ENCODE results near the gene LARP7. TPM values are rescaled to one million over a fixed set of nuclear protein-coding genes. Genes with fewer than 3 reads are reported as not detected.
A peak's percentile ranks its signal among the peaks of the same experiment; 100 is the strongest.
"Not testable (repeated sequence)": the region's sequence is repeated elsewhere in the genome, so short reads cannot be mapped to it uniquely, and the experiment has no call there.

The LARP7 gene
- total RNA-seq, 2 experiments from 2014 or later: 49.7 to 55.9 TPM

- H3K4me3 Mint-ChIP-seq; POLR2A ChIA-PET; H3K9me3 Mint-ChIP-seq; H3K27me3 Mint-ChIP-seq; ATAC-seq (ENCODE audit: low read depth); DNase-seq: not testable (repeated sequence)
- Mint-ChIP-seq H3K4me1 (peaks cover 21% of the 10 kb centered on the region), H3K36me3 (peaks cover 19% of the 10 kb centered on the region), H3K27ac (peak overlapping the region; percentile 75)
Observed at GRCh38 chr4:112644595-112645535, 7.9 kb downstream of the LARP7 start.

DNA sequence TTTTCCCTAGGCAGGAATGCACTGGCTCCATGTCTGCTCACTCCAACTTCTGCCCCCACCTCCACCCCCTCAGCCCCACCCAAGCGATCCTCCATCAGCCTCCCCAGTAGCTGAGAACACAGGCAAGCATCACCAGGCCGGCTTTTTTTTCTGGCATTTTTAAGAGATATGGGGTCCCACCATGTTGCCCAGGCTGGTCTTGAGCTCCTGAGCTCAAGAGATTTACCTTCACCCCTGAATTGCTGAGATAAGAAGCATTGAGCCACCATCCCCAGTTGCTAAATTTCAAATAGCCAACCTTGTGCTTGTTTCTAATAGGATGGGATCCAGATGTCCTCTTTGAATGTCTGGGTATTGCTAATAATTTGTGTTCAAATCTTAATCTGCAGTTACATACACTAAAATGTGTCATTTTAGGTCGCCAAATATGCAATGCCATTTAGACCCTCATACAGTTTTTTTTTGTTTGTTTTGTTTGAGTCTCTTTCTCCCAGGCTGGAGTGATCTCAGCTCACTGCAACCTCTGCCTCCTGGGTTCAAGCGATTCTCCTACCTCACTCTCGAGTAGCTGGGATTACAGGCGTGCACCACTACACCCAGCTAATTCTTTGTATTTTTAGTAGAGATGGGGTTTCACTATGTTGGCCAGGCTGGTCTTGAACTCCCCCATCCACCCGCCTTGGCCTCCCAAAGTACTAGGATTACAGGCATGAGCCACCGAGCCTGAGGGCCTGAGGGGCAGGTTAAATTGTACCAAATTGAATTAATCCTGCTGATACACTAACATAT, 8.8 kb downstream of the LARP7 start:
- POLR2A ChIA-PET: no interaction called here
- H3K27ac Mint-ChIP-seq: no peak overlapping the region

DNA sequence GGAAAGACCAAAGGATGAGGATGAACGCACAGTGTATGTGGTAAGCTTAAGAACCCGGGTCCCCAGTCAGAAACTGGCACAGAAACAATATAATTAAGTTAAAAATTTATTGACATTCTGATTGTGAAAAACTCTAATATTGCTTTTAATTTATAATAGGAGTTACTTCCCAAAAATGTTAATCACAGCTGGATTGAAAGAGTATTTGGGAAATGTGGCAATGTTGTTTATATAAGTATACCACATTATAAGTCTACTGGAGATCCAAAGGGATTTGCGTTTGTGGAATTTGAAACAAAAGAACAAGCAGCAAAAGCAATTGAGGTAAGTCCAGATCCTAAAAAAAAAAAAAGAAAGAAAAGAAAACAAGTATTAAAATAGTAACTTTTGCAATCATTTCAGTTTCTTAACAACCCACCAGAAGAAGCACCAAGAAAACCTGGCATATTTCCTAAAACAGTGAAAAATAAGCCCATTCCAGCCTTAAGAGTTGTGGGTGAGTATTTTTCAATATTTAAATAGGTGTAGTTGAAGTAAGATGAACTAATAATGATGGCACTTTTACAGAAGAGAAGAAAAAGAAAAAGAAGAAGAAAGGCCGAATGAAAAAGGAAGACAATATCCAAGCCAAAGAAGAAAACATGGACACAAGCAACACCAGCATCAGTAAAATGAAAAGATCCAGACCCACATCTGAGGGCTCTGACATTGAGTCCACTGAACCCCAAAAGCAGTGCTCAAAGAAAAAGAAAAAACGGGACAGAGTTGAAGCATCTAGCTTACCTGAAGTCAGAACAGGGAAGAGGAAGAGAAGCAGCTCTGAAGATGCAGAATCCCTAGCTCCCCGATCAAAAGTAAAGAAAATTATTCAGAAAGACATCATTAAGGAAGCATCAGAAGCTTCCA, 9.9 kb downstream of the LARP7 start:
- H3K4me3 Mint-ChIP-seq: no peak overlapping the region
- no peak for DNase-seq
- H3K4me1 Mint-ChIP-seq: peaks cover 11% of the 10 kb centered on the region
- no peaks in the 10 kb centered on the region for H3K9me3 Mint-ChIP-seq
- H3K36me3 Mint-ChIP-seq: peaks cover 16% of the 10 kb centered on the region
- H3K27me3 Mint-ChIP-seq: no peaks in the 10 kb centered on the region
- no peak for ATAC-seq (ENCODE audit: low read depth)
- POLR2A ChIA-PET: no interaction called here
- no peak overlapping the region for H3K27ac Mint-ChIP-seq

More for the DNA sequence above, 8.8 kb downstream of the LARP7 start:
- Mint-ChIP-seq H3K9me3 (no peaks in the 10 kb centered on the region), H3K27me3 (no peaks in the 10 kb centered on the region), H3K4me3 (no peak overlapping the region), H3K36me3 (peaks cover 17% of the 10 kb centered on the region), H3K4me1 (peaks cover 19% of the 10 kb centered on the region)
- DNase-seq (no peak), ATAC-seq (ENCODE audit: low read depth) (no peak)

- POLR2A ChIA-PET: no interaction called here
- Mint-ChIP-seq H3K27ac (no peak overlapping the region), H3K4me1 (peaks cover 8% of the 10 kb centered on the region), H3K9me3 (no peaks in the 10 kb centered on the region), H3K4me3 (no peak overlapping the region), H3K27me3 (no peaks in the 10 kb centered on the region), H3K36me3 (peaks cover 16% of the 10 kb centered on the region)
- no peak for ATAC-seq (ENCODE audit: low read depth)
- DNase-seq: no peak
Observed at GRCh38 chr4:112647785-112648184, 10.8 kb downstream of the LARP7 start.

DNA sequence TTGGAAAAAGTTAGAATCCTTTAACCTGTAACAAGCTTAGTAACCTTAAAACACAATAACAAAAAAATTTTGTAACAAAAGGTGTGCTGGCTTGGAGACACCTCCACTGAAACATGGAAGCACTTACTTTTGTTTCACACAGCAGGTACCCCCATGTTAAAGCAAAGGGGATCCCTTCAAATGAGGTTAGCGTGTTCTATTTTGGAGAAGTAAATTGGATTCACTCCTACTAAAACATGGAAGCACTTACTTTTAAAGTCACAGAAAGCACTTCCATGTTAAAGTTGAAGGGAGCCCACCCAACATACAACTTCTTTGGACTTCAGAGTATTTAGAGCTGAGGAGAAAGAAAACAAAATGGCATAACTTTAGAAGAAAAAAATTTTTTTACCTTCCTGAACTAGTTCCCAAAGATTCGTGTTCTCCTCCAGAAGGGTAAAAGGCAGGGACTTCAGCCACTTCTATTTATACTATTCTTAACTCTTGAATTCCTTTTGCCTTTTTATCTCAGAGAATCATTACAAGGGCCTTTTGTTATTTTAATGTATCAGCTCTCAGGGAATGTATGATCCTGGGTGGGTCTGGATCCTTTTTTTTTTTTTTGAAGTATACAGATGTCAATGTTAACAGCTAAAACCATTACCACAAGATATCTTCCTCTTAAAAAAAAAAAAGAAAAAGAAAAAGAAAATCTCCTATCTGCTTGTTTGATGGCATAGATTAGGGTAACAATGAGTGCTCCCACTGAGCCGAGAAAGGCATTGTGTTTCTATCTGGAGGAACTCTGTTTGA, 11.5 kb downstream of the LARP7 start:
- Mint-ChIP-seq H3K27me3 (no peaks in the 10 kb centered on the region), H3K4me3 (no peak overlapping the region), H3K9me3 (no peaks in the 10 kb centered on the region), H3K27ac (no peak overlapping the region), H3K4me1 (peaks cover 2% of the 10 kb centered on the region), H3K36me3 (peaks cover 12% of the 10 kb centered on the region)
- DNase-seq: no peak
- POLR2A ChIA-PET: no interaction called here
- no peak for ATAC-seq (ENCODE audit: low read depth)

DNA sequence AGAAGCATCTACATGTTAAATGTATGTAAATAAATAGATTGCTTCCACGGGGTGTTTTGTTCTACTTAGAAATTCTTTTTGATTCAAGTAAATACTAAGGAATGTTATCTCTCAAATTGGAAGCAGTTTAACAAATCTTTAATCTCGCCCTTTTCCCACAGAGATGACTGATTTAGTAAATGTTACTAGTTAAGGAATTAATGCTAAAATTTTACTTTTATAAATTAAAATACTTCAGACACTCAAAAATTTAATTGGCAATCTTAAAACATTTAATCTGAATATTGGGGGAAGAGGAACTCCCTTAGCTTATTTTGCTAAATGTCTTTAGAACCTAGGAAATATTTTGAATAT, 12.1 kb downstream of the LARP7 start:
- POLR2A ChIA-PET: no interaction called here
- Mint-ChIP-seq H3K27ac (no peak overlapping the region), H3K4me3 (no peak overlapping the region), H3K27me3 (no peaks in the 10 kb centered on the region), H3K9me3 (no peaks in the 10 kb centered on the region), H3K4me1 (peaks cover 2% of the 10 kb centered on the region), H3K36me3 (peaks cover 14% of the 10 kb centered on the region)
- ATAC-seq (ENCODE audit: low read depth) (no peak), DNase-seq (no peak)

DNA sequence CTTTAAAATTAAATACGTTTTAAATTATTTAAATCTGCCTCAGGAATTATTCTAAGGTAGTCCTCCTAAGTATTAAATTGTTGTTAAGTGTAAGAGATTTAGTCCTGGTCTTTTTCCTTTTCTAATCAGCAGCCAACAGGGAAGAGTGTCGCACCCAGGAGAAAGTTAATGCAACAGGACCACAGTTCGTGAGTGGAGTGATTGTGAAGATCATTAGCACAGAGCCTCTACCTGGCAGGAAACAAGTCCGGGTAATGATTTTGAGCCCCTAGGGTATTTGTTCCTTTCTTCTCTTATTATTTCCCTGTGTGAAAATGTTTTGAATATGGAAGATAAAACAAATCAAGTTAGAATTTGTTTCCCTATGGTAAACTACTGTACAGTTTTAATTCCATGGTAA, 13.4 kb downstream of the LARP7 start:
- POLR2A ChIA-PET: no interaction called here
- peaks cover 15% of the 10 kb centered on the region for H3K36me3 Mint-ChIP-seq
- no peak overlapping the region for H3K27ac Mint-ChIP-seq
- no peaks in the 10 kb centered on the region for H3K4me1 Mint-ChIP-seq
- no peak for DNase-seq
- ATAC-seq (ENCODE audit: low read depth): no peak
- H3K9me3 Mint-ChIP-seq: no peaks in the 10 kb centered on the region
- H3K27me3 Mint-ChIP-seq: no peaks in the 10 kb centered on the region
- H3K4me3 Mint-ChIP-seq: no peak overlapping the region

DNA sequence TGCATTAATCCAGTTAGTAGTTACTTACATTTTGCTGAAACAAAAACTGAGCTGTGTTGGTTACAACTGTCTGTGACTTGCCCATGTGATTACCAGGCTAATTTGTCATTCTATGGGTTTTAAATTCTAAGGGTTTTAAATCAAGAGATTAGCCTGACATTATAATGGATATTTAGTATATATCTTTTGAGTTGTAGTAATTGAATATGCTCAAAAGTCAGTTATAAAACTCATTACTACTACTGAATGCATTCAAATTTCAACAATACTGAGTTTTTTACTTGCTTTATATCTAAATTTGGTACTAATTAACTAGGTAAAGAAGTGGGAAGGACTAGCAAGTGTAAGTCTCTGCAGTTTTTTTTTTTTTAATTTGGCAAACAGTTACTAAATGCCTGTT, 14.7 kb downstream of the LARP7 start:
- Mint-ChIP-seq H3K4me3 (no peak overlapping the region), H3K27me3 (no peaks in the 10 kb centered on the region), H3K9me3 (no peaks in the 10 kb centered on the region), H3K4me1 (no peaks in the 10 kb centered on the region), H3K36me3 (peaks cover 20% of the 10 kb centered on the region), H3K27ac (no peak overlapping the region)
- POLR2A ChIA-PET: interaction anchor here (0.6 kb wide), 1 partner anchor 130 kb away, joined by 4 read pairs; no protein-coding TSS in a partner anchor
- no peak for DNase-seq
- ATAC-seq (ENCODE audit: low read depth): no peak

DNA sequence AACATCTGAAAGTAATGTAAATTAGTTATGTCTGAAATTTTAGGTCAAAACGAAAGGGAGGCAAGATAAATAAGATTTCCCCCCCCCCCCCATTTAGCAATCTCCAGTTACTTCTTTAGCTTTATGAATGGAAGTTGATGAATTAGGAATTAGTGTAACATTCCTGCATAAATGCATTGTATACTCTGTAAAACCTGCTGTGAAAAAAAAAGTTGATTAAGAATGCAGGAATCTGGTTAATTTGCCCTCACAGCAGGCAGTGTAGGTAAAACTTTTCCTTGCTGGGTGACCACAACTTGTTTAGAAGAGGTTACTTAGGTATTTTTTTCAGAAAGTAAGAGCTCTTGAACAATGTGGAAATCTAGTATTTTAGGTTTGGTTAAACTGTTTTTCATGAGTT, 15.3 kb downstream of the LARP7 start:
- Mint-ChIP-seq H3K9me3 (no peaks in the 10 kb centered on the region), H3K4me1 (no peaks in the 10 kb centered on the region), H3K36me3 (peaks cover 17% of the 10 kb centered on the region), H3K27ac (no peak overlapping the region), H3K27me3 (no peaks in the 10 kb centered on the region), H3K4me3 (no peak overlapping the region)
- POLR2A ChIA-PET: interaction anchor here (0.6 kb wide), 1 partner anchor 366 kb away, joined by 3 read pairs; no protein-coding TSS in a partner anchor
- DNase-seq (no peak), ATAC-seq (ENCODE audit: low read depth) (no peak)

DNA sequence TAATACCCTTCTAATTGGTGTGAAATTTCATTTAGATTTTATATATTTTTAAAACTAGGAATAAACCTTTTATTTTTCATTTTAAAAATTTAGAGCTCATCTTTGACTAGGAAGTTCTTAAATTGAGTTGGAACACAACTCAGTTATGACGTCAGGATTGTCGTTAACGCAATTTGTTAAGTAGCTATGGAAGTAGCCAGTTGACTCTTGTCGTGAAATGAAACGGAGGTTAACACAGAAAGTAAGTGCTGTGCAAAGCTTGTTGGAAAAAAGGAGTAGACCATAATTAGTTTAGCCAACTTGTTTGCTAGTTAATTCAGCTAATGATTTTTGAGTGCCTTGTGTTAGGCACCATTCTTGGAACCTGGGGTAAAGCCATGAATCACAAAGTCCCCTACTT, 18.3 kb downstream of the LARP7 start:
- Mint-ChIP-seq H3K9me3 (no peaks in the 10 kb centered on the region), H3K4me3 (no peak overlapping the region), H3K27ac (peak overlapping the region; percentile 9), H3K36me3 (peaks cover 24% of the 10 kb centered on the region), H3K27me3 (no peaks in the 10 kb centered on the region), H3K4me1 (no peaks in the 10 kb centered on the region)
- ATAC-seq (ENCODE audit: low read depth): no peak
- no peak for DNase-seq
- POLR2A ChIA-PET: no interaction called here

DNA sequence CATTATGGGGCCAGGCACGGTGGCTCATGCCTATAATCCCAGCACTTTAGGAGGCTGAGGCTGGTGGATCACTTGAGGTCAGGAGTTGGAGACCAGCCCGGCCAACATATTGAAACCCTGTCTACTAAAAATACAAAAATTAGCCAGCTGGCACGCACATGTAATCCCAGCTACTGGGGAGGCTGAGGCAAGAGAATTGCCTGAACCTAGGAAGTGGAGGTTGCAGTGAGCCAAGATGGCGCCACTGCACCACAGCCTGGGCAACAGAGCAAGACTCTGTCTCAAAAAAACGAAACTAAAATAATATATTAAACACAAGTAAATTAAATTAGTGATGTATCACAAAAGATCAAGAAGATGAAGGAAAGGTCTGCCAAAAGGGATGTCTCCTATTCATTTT, 19.2 kb downstream of the LARP7 start:
- H3K27me3 Mint-ChIP-seq; H3K4me1 Mint-ChIP-seq; H3K4me3 Mint-ChIP-seq; POLR2A ChIA-PET; DNase-seq; H3K9me3 Mint-ChIP-seq; H3K27ac Mint-ChIP-seq; ATAC-seq (ENCODE audit: low read depth): not testable (repeated sequence)
- H3K36me3 Mint-ChIP-seq: peaks cover 24% of the 10 kb centered on the region

- H3K36me3 Mint-ChIP-seq: no peaks in the 10 kb centered on the region
- H3K9me3 Mint-ChIP-seq: no peaks in the 10 kb centered on the region
- POLR2A ChIA-PET: no interaction called here
- H3K27me3 Mint-ChIP-seq: no peaks in the 10 kb centered on the region
- H3K27ac Mint-ChIP-seq: no peak overlapping the region
- H3K4me1 Mint-ChIP-seq: no peaks in the 10 kb centered on the region
- DNase-seq (no peak), ATAC-seq (ENCODE audit: low read depth) (no peak)
- no peak overlapping the region for H3K4me3 Mint-ChIP-seq
Observed at GRCh38 chr4:112664611-112665010, 27.7 kb downstream of the LARP7 start.

Measured in activated naive CD8-positive, alpha-beta T cell treated with anti-CD3 and anti-CD28 coated beads, Interleukin-2, amount 10 ng/mL, durations not matched to agents 7 days and 5 days (primary cell).